ENCODE data around the gene GNGT2. TPM values are rescaled to one million over a fixed set of nuclear protein-coding genes. Genes with fewer than 3 reads are reported as not detected.
A peak's percentile ranks its signal among the peaks of the same experiment; 100 is the strongest.

The GNGT2 gene
- total RNA-seq, 1 donor from 2014 or later, result not detected

- Mint-ChIP-seq H3K9me3 (no peaks in the 10 kb centered on the region), H3K27me3 (ENCODE audit: insufficient read depth, low read depth) (peaks cover 45% of the 10 kb centered on the region), H3K36me3 (no peaks in the 10 kb centered on the region), H3K4me1 (peaks cover 11% of the 10 kb centered on the region), H3K4me3 (peak within 1 kb of the TSS; percentile 83), H3K27ac (no peak within 1 kb of the TSS)
- no peaks in the 10 kb centered on the region for H3K36me3 ChIP-seq
- H3K27me3 ChIP-seq, result peaks cover 73% of the 10 kb centered on the region
- no peaks in the 10 kb centered on the region for H3K79me2 ChIP-seq (ENCODE audit: low read depth)
- DNase-seq (ENCODE audit: low spot score), result peak; percentile 96
- no peak within 1 kb of the TSS for H3K27ac ChIP-seq
- peaks cover 7% of the 10 kb centered on the region for H3F3A ChIP-seq (ENCODE audit: low read depth)
- peak within 1 kb of the TSS; percentile 87 for H2AFZ ChIP-seq (replicated peaks)
- peak within 1 kb of the TSS; percentile 82 for H3K4me2 ChIP-seq
- TF ChIP-seq EZH2phosphoT487 (IDR thresholded peaks at IDR 0.05), result no peak
- peak; percentile 30 for TF ChIP-seq EZH2 (IDR thresholded peaks at IDR 0.05)
- H3K9me3 ChIP-seq (ENCODE audit: low read depth), result no peaks in the 10 kb centered on the region
- H3K4me3 ChIP-seq, result peak within 1 kb of the TSS; percentile 55
- no peaks in the 10 kb centered on the region for H4K20me1 ChIP-seq (ENCODE audit: low read depth)
- no peak within 1 kb of the TSS for H3K9ac ChIP-seq
- H3K4me1 ChIP-seq, result no peaks in the 10 kb centered on the region
Measured at GRCh38 chr17:49230636-49231562, 20.5 kb upstream of the GNGT2 start, which contains the start of gene PHOSPHO1. Gene PHOSPHO1 (minus strand): TSS chr17:49230787. CDS start chr17:49226691, 4,096 bp downstream.

- Histone ChIP-seq H3F3A (ENCODE audit: low read depth) (peaks cover 7% of the 10 kb centered on the region), H3K36me3 (no peaks in the 10 kb centered on the region), H2AFZ (replicated peaks) (peak overlapping the region; percentile 85), H3K27ac (no peak overlapping the region), H4K20me1 (ENCODE audit: low read depth) (peaks cover 4% of the 10 kb centered on the region), H3K4me3 (peak overlapping the region; percentile 55), H3K9me3 (ENCODE audit: low read depth) (no peaks in the 10 kb centered on the region), H3K4me1 (no peaks in the 10 kb centered on the region), H3K9ac (no peak overlapping the region), H3K4me2 (peak overlapping the region; percentile 82), H3K79me2 (ENCODE audit: low read depth) (no peaks in the 10 kb centered on the region), H3K27me3 (peaks cover 82% of the 10 kb centered on the region)
- Mint-ChIP-seq H3K4me3 (peak overlapping the region; percentile 83), H3K36me3 (no peaks in the 10 kb centered on the region), H3K27me3 (ENCODE audit: insufficient read depth, low read depth) (peaks cover 48% of the 10 kb centered on the region), H3K27ac (no peak overlapping the region), H3K4me1 (peaks cover 11% of the 10 kb centered on the region), H3K9me3 (no peaks in the 10 kb centered on the region)
- TF ChIP-seq CTCF (IDR thresholded peaks at IDR 0.05) (no peak), EZH2phosphoT487 (IDR thresholded peaks at IDR 0.05) (no peak), EZH2 (IDR thresholded peaks at IDR 0.05) (peak; percentile 75)
- DNase-seq (ENCODE audit: low spot score), result no peak
Measured at GRCh38 chr17:49229805-49230600, 19.6 kb upstream of the GNGT2 start.

- no peak overlapping the region for H2AFZ ChIP-seq (replicated peaks)
- TF ChIP-seq EZH2phosphoT487 (IDR thresholded peaks at IDR 0.05) (no peak), EZH2 (IDR thresholded peaks at IDR 0.05) (no peak), CTCF (IDR thresholded peaks at IDR 0.05) (no peak)
- peaks cover 11% of the 10 kb centered on the region for H3K4me1 Mint-ChIP-seq
- no peak overlapping the region for H3K4me3 ChIP-seq
- peaks cover 89% of the 10 kb centered on the region for H3K27me3 ChIP-seq
- H3K79me2 ChIP-seq (ENCODE audit: low read depth), result no peaks in the 10 kb centered on the region
- peaks cover 54% of the 10 kb centered on the region for H3K27me3 Mint-ChIP-seq (ENCODE audit: insufficient read depth, low read depth)
- H3K27ac ChIP-seq, result no peak overlapping the region
- H3F3A ChIP-seq (ENCODE audit: low read depth), result peaks cover 7% of the 10 kb centered on the region
- H3K9me3 ChIP-seq (ENCODE audit: low read depth), result no peaks in the 10 kb centered on the region
- H3K4me1 ChIP-seq, result peaks cover 6% of the 10 kb centered on the region
- H3K9me3 Mint-ChIP-seq, result no peaks in the 10 kb centered on the region
- no peak for DNase-seq (ENCODE audit: low spot score)
- H3K4me3 Mint-ChIP-seq, result peak overlapping the region; percentile 79
- H3K36me3 ChIP-seq, result no peaks in the 10 kb centered on the region
- no peak overlapping the region for H3K27ac Mint-ChIP-seq
- peaks cover 6% of the 10 kb centered on the region for H4K20me1 ChIP-seq (ENCODE audit: low read depth)
- H3K9ac ChIP-seq, result no peak overlapping the region
- no peaks in the 10 kb centered on the region for H3K36me3 Mint-ChIP-seq
- no peak overlapping the region for H3K4me2 ChIP-seq
Measured at GRCh38 chr17:49229076-49229804, 18.9 kb upstream of the GNGT2 start.

Measured in neural progenitor cell (in vitro differentiated cells).